Measurements from ENCODE around the gene CDK14. TPM values are rescaled to one million over a fixed set of nuclear protein-coding genes. Genes with fewer than 3 reads are reported as not detected.
A peak's percentile ranks its signal among the peaks of the same experiment; 100 is the strongest.

CDK14 gene
- total RNA-seq, 2 donors from 2014 or later, result 5.1 to 5.5 TPM

- no peak for ATAC-seq
- intact Hi-C loops (cut with DNase I, micrococcal nuclease), result no loop called here
- no peak for DNase-seq
These were observed 473.0 kb downstream of the CDK14 start for GRCh38 chr7:91069146-91069545.

GRCh38 chr7:91079487-91079886, 483.4 kb downstream of the CDK14 start:
- DNase-seq (no peak), ATAC-seq (no peak)
- intact Hi-C loops (cut with DNase I, micrococcal nuclease), result no loop called here

GRCh38 chr7:91080351-91080750, 484.2 kb downstream of the CDK14 start:
- intact Hi-C loops (cut with DNase I, micrococcal nuclease), result loop anchor here in 1 of 2 donors (10.0 kb wide), 1 partner anchor 184 kb away; the partner anchor contains the start of gene FZD1
- no peak for ATAC-seq
- DNase-seq, result no peak

- DNase-seq, result no peak
- intact Hi-C loops (cut with DNase I, micrococcal nuclease), result loop anchor here in 1 of 2 donors (10.0 kb wide), 1 partner anchor 183 kb away; the partner anchor contains the start of gene FZD1
- no peak for ATAC-seq
These were observed 485.9 kb downstream of the CDK14 start for GRCh38 chr7:91082038-91082437.

GRCh38 chr7:91082852-91083495, 486.9 kb downstream of the CDK14 start:
- intact Hi-C loops (cut with DNase I, micrococcal nuclease), result loop anchor here in 1 of 2 donors (10.0 kb wide), 1 partner anchor 182 kb away; the partner anchor contains the start of gene FZD1
- no peak for ATAC-seq
- no peak for DNase-seq

- peak in 1 of 2 donors; percentile 8 for DNase-seq
- no peak for ATAC-seq
- intact Hi-C loops (cut with DNase I, micrococcal nuclease), result loop anchor here in 1 of 2 donors (10.0 kb wide), 1 partner anchor 181 kb away; the partner anchor contains the start of gene FZD1
These were observed 487.9 kb downstream of the CDK14 start for GRCh38 chr7:91083855-91084644.

- DNase-seq (no peak), ATAC-seq (no peak)
- intact Hi-C loops (cut with DNase I, micrococcal nuclease), result loop anchor here in 1 of 2 donors (5.0 to 10.0 kb wide), 2 partner anchors 180 to 697 kb away; partner anchors contain the start of gene FZD1
These were observed 489.1 kb downstream of the CDK14 start for GRCh38 chr7:91085175-91085574.

- DNase-seq (no peak), ATAC-seq (no peak)
- intact Hi-C loops (cut with DNase I, micrococcal nuclease), result loop anchor here in 1 of 2 donors (5.0 to 10.0 kb wide), 2 partner anchors 179 to 696 kb away; partner anchors contain the start of gene FZD1
These were observed 490.1 kb downstream of the CDK14 start for GRCh38 chr7:91086200-91086599.

GRCh38 chr7:91088156-91088555, 492.0 kb downstream of the CDK14 start:
- ATAC-seq, result no peak
- intact Hi-C loops (cut with DNase I, micrococcal nuclease), result loop anchor here in 1 of 2 donors (5.0 to 10.0 kb wide), 2 partner anchors 177 to 694 kb away; partner anchors contain the start of gene FZD1

GRCh38 chr7:91088691-91089090, 492.6 kb downstream of the CDK14 start:
- no peak for DNase-seq
- intact Hi-C loops (cut with DNase I, micrococcal nuclease), result loop anchor here in 1 of 2 donors (5.0 to 10.0 kb wide), 2 partner anchors 176 to 694 kb away; partner anchors contain the start of gene FZD1
- ATAC-seq, result no peak

More at GRCh38 chr7:91088156-91088555, 492.0 kb downstream of the CDK14 start:
- DNase-seq, result no peak

- intact Hi-C loops (cut with DNase I, micrococcal nuclease), result loop anchor here in 1 of 2 donors (5.0 to 10.0 kb wide), 2 partner anchors 175 to 693 kb away; partner anchors contain the start of gene FZD1
- peak; percentile 42 for ATAC-seq
These were observed 493.4 kb downstream of the CDK14 start for GRCh38 chr7:91089382-91089963.

GRCh38 chr7:91090684-91091083, 494.6 kb downstream of the CDK14 start:
- intact Hi-C loops (cut with DNase I, micrococcal nuclease), result no loop called here
- no peak for ATAC-seq
- no peak for DNase-seq

More at GRCh38 chr7:91089382-91089963, 493.4 kb downstream of the CDK14 start:
- no peak for DNase-seq

GRCh38 chr7:91091631-91092030, 495.5 kb downstream of the CDK14 start:
- DNase-seq, result no peak
- ATAC-seq, result no peak
- intact Hi-C loops (cut with DNase I, micrococcal nuclease), result no loop called here

- no peak for ATAC-seq
- intact Hi-C loops (cut with DNase I, micrococcal nuclease), result no loop called here
- DNase-seq, result no peak
These were observed 497.1 kb downstream of the CDK14 start for GRCh38 chr7:91093181-91093580.

GRCh38 chr7:91098566-91098965, 502.4 kb downstream of the CDK14 start:
- ATAC-seq (no peak), DNase-seq (no peak)
- intact Hi-C loops (cut with DNase I, micrococcal nuclease), result no loop called here

- ATAC-seq (no peak), DNase-seq (no peak)
- intact Hi-C loops (cut with DNase I, micrococcal nuclease), result no loop called here
These were observed 507.2 kb downstream of the CDK14 start for GRCh38 chr7:91103363-91103762.

- no peak for ATAC-seq
- intact Hi-C loops (cut with DNase I, micrococcal nuclease), result no loop called here
These were observed 511.3 kb downstream of the CDK14 start for GRCh38 chr7:91107460-91107859.

GRCh38 chr7:91109200-91109599, 513.1 kb downstream of the CDK14 start:
- no peak for ATAC-seq
- no peak for DNase-seq
- intact Hi-C loops (cut with DNase I, micrococcal nuclease), result no loop called here

More at GRCh38 chr7:91107460-91107859, 511.3 kb downstream of the CDK14 start:
- DNase-seq, result no peak

GRCh38 chr7:91112902-91113341, 516.8 kb downstream of the CDK14 start:
- DNase-seq (no peak), ATAC-seq (no peak)
- intact Hi-C loops (cut with DNase I, micrococcal nuclease), result no loop called here

All from left colon (tissue), 2 donors.